ENCODE results near the gene DENND2C.

Gene DENND2C

GRCh38 chr1:114685851-114686250 lies 16.0 kb upstream of the DENND2C start:
- no peak for DNase-seq (ENCODE audit: low read depth in 3 of 3)

- no peak for DNase-seq (ENCODE audit: low read depth in 3 of 3)
These were observed 7.8 kb upstream of the DENND2C start for GRCh38 chr1:114677691-114678090.

DNA sequence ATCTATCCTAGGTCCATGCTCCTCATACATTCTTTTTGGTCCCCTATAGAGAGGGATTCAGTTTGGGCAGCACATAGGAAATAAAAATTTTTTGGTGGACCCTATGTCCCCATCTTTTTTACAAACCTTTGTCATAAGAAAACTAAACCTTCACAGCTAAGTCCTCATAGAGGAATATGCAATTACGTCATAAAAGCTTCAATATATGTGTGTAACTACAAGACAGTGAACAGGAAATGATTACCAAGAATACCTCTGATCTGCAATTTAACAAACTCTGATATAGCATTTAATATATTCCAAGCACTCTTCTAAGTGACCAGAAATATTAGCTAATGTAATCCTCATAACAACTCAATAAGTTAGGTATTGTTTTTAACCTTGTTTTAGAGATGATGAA lies 6.3 kb upstream of the DENND2C start:
- no peak for DNase-seq (ENCODE audit: low read depth in 3 of 3)

DNA sequence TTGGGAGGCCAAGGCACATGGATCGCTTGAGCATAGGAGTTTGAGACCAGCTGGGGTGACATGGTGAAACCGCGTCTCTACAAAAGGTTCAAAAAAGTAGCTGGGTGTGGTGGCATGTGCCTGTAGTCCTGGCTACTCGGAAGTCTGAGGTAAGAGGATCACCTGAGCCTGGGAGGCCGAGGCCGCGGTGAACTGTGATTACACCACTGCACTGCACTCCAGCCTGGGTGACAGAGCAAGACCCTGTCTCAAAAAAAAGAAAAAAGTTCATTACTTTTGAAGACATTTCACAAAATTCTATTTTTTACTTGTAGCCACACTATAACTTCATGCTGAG lies 2.1 kb upstream of the DENND2C start:
- no peak for DNase-seq (ENCODE audit: low read depth in 3 of 3)

DNA sequence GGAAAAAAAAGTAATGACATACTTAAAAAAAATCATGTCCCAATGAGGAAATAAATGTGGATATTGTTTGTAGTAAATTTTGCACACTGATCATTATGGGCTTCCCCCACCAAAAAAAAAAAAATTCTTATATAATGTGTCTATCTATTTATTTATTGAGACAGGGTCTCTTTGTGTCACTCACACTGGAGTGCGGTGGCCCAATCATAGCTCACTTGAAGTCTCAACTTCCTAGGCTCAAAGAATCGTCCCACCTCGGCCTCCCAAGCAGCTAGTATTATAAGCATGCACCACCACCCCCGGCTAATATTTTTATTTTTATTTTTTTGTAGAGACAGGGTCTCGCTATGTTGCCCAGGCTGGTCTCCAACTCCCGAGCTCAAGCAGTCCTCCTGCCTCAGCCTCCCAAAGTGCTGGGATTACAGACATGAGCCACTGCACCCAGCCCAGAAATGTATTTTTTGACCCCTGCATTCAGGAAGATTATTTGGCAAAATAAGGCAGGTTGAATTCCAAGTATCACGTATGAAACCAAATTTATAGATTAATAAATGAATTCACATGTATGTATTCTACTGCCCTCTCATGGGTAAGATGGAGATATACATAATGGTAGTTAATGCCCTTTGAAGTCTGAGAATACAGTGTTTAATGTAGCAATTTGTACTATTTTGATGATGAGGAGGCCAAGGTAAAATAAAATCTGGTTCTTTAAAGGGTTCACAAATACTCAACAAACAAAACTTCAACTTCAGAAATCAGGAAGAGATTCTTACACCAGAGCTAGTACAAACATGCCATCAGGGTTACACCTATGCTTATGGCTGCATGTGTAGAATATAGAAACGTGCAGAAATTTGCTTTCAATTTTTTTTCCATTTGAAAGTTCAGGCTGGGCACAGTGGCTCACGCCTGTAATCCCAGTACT lies 1.4 kb upstream of the DENND2C start:
- DNase-seq (ENCODE audit: low read depth in 3 of 3), result no peak

- peak; percentile 66 to 90 (median 74) for DNase-seq (ENCODE audit: low read depth in 3 of 3)
These were observed 498 bp upstream of the DENND2C start for GRCh38 chr1:114670083-114671010.

DNA sequence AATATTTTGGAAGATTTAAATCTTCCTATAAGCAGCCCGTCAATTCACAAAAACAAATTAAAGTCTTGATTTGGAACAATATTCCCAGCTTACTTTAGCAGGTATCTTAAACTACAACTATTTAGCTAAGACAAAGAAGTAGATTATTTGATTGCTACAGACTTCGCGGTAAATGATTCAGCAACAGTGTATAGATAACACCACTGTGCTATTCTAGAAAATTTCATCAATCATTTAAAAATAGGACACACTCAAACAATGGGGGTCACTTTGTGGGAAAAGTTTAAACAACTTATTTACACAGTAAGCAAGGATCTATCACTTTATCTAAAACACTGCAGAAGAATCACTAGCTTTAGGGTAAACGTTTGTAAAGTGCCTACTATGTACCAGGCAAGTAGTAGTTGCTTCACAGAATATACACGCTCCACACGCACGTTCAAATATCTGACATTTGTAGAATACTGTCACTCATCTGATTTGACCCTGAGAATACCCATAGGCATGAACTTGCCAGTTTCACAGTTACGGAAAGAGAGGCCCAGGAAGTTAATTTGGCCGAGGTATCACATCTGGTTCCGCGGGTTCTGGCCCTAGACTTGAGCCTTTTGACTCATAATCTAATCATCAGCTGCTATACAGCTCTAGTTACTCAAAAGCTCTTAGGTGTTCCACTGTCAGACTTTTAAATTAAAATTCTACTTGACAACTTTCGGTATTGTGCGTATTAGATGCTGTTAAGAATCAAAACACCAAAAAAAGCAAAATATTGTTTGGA lies 876 bp downstream of the DENND2C start:
- no peak for DNase-seq (ENCODE audit: low read depth in 3 of 3)

DNA sequence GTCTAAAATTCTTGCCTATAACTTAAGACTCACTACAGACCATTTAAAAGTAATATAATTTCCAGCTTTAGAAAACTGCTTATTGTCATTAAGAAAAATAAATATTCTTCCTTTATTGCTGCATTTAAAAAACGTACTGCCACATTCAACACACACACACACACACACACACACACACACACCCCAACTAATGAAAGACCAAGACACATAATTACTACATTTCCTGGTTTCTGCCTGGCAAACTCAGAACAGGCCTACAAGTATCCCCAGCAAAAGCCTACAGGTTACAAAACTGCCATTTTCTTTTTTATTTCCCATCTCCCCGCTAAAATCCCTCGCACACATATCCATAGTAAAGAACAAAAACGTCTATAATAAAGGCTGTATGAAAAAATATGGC lies 1.5 kb downstream of the DENND2C start:
- DNase-seq (ENCODE audit: low read depth in 3 of 3), result no peak

GRCh38 chr1:114666954-114667353 lies 2.9 kb downstream of the DENND2C start:
- no peak for DNase-seq (ENCODE audit: low read depth in 3 of 3)

- DNase-seq (ENCODE audit: low read depth in 3 of 3), result no peak
These were observed 9.6 kb downstream of the DENND2C start for GRCh38 chr1:114660238-114660637.

- no peak for DNase-seq (ENCODE audit: low read depth in 3 of 3)
These were observed 18.0 kb downstream of the DENND2C start for GRCh38 chr1:114651893-114652292.

DNA sequence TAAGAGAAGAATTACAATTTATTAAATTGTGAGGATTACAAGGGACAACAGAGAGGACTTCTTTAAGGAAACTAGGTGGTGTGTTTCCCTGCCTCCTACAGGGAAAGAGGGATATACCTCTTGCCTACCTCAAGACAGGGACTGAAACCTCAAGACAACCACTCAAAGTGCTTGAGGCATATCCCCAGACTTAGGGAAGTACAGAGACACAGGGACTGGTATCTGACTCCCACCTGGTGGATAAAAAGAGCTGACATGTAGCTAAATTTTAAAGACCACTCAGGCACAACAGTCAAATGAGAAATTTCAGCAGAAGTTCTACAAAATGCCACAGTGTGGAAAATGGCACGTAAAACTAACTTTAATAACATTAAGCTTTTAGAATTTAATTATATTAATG lies 21.3 kb downstream of the DENND2C start:
- DNase-seq (ENCODE audit: low read depth in 3 of 3), result no peak

- DNase-seq (ENCODE audit: low read depth in 3 of 3), result no peak
These were observed 28.5 kb downstream of the DENND2C start for GRCh38 chr1:114641377-114641776.

- no peak for DNase-seq (ENCODE audit: low read depth in 3 of 3)
These were observed 30.9 kb downstream of the DENND2C start for GRCh38 chr1:114638910-114639309.

- no peak for DNase-seq (ENCODE audit: low read depth in 3 of 3)
These were observed 37.4 kb downstream of the DENND2C start for GRCh38 chr1:114632427-114632826.

GRCh38 chr1:114627107-114627506 lies 42.7 kb downstream of the DENND2C start:
- DNase-seq (ENCODE audit: low read depth in 3 of 3), result no peak

DNA sequence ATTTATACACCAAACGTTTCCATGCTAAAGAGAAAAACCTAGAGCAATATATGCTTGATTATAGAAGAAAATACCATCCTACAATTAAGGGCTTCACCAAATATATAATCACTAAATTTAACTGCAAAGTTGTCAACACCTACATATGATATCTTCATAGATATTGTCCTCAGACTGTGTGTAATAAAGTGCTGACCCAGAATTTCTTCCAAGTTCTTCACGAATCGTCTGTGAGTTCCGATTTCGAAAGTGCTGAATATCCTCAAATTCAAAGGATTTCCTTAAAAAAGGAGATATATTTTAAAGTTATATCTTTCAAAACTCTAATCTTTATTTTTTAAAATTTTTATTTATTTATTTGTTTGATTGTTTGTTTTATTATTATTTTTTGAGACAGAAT lies 46.5 kb downstream of the DENND2C start:
- DNase-seq (ENCODE audit: low read depth in 3 of 3), result no peak

DNA sequence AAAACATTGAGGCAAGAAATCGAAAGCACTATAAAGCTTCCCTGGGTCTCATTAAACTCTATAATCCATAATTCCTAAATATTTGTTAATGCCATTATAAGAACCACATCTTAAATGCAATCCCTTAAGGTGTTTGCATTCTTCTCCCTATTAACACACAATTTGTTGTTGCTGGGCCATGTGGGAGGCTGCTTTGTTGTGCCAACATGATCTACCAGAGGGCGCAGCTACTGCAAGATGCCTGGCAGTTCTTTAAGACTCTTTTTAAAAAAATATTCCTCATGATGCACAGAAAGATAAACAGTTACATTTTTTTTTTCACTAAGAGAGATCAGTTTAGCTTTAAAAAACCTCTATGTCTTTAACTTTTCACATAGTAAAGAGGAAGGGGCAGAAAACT lies 49.4 kb downstream of the DENND2C start:
- DNase-seq (ENCODE audit: low read depth in 3 of 3), result no peak

GRCh38 chr1:114618606-114619005 lies 51.2 kb downstream of the DENND2C start:
- no peak for DNase-seq (ENCODE audit: low read depth in 3 of 3)

- no peak for DNase-seq (ENCODE audit: low read depth in 3 of 3)
These were observed 59.2 kb downstream of the DENND2C start for GRCh38 chr1:114610546-114611245.

- DNase-seq (ENCODE audit: low read depth in 3 of 3), result no peak
These were observed 60.0 kb downstream of the DENND2C start for GRCh38 chr1:114609826-114610225.

All from stimulated activated CD4-positive, alpha-beta T cell treated with anti-CD3 and anti-CD28 coated beads, TNF-alpha, amount 100 ng/mL, for 48 hours (primary cell).